DND-41 (cell line): ENCODE measurements around the gene OR2T4.

Experiments
- ATAC-seq: fragments of 200-7000 bp; cut with Tn5 transposase; 3 replicates; pipeline ENCODE4 v1.9.1; 2021; ENCODE audit warnings: low read depth; ENCODE audit not compliant: insufficient read depth
- DNase-seq: peaks from one replicate; pipeline ENCODE4 v3.0.0-alpha.2; 2020
- H2AFZ ChIP-seq: 2 replicates; pipeline ENCODE4 v1.6.0; 2012; ENCODE audit warnings: low read depth, low read length
- H3K27ac ChIP-seq: 2 replicates; pipeline ENCODE4 v1.5.1; 2012; ENCODE audit warnings: low read length, inconsistent platforms
- H3K27me3 ChIP-seq: fragments of 200-600 bp; sonication (generic); 2 replicates; pipeline ENCODE4 v1.6.0; 2012; ENCODE audit warnings: low read length, mild to moderate bottlenecking, inconsistent platforms; ENCODE audit not compliant: insufficient read depth, poor library complexity
- H3K36me3 ChIP-seq: 2 replicates; pipeline ENCODE4 v1.5.1; 2012; ENCODE audit warnings: low read length, inconsistent platforms; ENCODE audit not compliant: insufficient read depth
- H3K4me1 ChIP-seq: 2 replicates; pipeline ENCODE4 v1.5.1; 2012; ENCODE audit warnings: mild to moderate bottlenecking, low read length; ENCODE audit not compliant: insufficient read depth
- H3K4me2 ChIP-seq: 2 replicates; pipeline ENCODE4 v1.6.0; 2012; ENCODE audit warnings: mild to moderate bottlenecking, moderate library complexity, low read length, inconsistent platforms; ENCODE audit not compliant: insufficient read depth
- H3K4me3 ChIP-seq, 2 experiments: fragments of 200-600 bp in 1 of 2; shearing (Covaris generic) in 1 of 2; 2 replicates each; pipeline ENCODE4 v1.5.1; 2012 to 2016; ENCODE audit warnings: inconsistent platforms in 2 of 2, low read length in 2 of 2, mild to moderate bottlenecking in 2 of 2, low read depth in 1 of 2, moderate library complexity in 1 of 2
- H3K79me2 ChIP-seq: 2 replicates; pipeline ENCODE4 v1.6.0; 2012; ENCODE audit warnings: low read length, inconsistent platforms; ENCODE audit not compliant: insufficient read depth
- H3K9ac ChIP-seq: 2 replicates; pipeline ENCODE4 v1.6.0; 2012; ENCODE audit warnings: low read depth, mild to moderate bottlenecking, inconsistent platforms, low read length, moderate library complexity
- H3K9me3 ChIP-seq: 2 replicates; pipeline ENCODE4 v1.5.1; 2012; ENCODE audit warnings: low read length, moderate library complexity, mild to moderate bottlenecking, inconsistent platforms; ENCODE audit not compliant: insufficient read depth, severe bottlenecking
- H4K20me1 ChIP-seq: 2 replicates; pipeline ENCODE4 v1.6.0; 2012; ENCODE audit warnings: low read length; ENCODE audit not compliant: insufficient read depth
- EZH2 ChIP-seq: IDR thresholded peaks from 3 replicates; pipeline ENCODE4 v1.6.1; 2012; ENCODE audit warnings: borderline replicate concordance, low read depth, mild to moderate bottlenecking, moderate library complexity, low read length, inconsistent platforms; ENCODE audit not compliant: severe bottlenecking
- TF ChIP-seq, protein P1 (sequence below): IDR thresholded peaks from 2 replicates; pipeline ENCODE4 v1.5.1; 2012; ENCODE audit warnings: borderline replicate concordance, low read length, moderate library complexity, mild to moderate bottlenecking; ENCODE audit not compliant: poor library complexity, severe bottlenecking; ENCODE audit errors: extremely low read depth

OR2T4 gene

GRCh38 chr1:248404024-248404423, 42.6 kb downstream of the OR2T4 start:
- Histone ChIP-seq H3K79me2 (no peaks in the 10 kb centered on the region), H3K9me3 (no peaks in the 10 kb centered on the region), H3K4me2 (no peak overlapping the region), H3K36me3 (no peaks in the 10 kb centered on the region), H3K27me3 (no peaks in the 10 kb centered on the region), H4K20me1 (no peaks in the 10 kb centered on the region), H3K9ac (no peak overlapping the region), H3K27ac (no peak overlapping the region), H2AFZ (no peak overlapping the region), H3K4me1 (no peaks in the 10 kb centered on the region), H3K4me3 (no peak overlapping the region)
- DNase-seq: no peak
- TF ChIP-seq EZH2: no peak
- TF ChIP-seq, protein P1, sequence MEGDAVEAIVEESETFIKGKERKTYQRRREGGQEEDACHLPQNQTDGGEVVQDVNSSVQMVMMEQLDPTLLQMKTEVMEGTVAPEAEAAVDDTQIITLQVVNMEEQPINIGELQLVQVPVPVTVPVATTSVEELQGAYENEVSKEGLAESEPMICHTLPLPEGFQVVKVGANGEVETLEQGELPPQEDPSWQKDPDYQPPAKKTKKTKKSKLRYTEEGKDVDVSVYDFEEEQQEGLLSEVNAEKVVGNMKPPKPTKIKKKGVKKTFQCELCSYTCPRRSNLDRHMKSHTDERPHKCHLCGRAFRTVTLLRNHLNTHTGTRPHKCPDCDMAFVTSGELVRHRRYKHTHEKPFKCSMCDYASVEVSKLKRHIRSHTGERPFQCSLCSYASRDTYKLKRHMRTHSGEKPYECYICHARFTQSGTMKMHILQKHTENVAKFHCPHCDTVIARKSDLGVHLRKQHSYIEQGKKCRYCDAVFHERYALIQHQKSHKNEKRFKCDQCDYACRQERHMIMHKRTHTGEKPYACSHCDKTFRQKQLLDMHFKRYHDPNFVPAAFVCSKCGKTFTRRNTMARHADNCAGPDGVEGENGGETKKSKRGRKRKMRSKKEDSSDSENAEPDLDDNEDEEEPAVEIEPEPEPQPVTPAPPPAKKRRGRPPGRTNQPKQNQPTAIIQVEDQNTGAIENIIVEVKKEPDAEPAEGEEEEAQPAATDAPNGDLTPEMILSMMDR: peak; percentile 54
- ATAC-seq: no peak

DNA sequence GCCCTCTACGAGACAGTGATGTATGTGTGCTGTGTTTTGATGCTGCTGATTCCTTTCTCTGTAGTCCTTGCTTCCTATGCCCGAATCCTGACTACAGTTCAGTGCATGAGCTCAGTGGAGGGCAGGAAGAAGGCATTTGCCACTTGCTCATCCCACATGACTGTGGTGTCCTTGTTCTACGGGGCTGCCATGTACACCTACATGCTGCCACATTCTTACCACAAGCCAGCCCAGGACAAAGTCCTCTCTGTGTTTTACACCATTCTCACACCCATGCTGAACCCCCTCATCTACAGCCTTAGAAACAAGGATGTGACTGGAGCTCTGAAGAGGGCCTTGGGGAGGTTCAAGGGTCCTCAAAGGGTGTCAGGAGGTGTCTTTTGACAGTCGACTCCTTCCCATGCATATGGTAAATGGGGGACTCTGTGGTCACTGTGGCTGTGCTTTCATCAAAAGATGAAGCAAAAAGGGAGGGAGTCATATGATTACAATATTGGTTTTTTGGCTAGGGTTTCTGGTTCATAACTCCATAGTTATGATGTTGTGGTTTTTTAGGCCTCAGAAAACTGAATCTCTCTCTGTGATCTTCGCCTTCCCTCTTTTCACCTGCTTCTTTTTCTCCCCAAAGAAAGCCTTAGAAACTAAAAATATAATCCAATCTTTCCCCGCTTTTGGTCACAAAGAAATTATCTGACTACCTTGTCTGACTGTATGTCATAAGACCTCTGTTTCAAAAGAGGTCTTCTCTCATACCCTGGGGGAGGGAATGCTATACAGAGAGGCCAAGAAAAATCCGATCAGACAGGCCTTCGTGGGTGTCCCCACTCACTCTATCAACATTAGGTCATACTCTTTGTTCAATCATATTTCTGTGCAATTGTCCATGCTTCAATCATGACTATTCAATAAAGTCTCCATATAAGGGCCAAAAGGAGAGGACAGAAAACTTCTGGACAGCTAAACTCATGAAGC, 45.5 kb downstream of the OR2T4 start:
- no peaks in the 10 kb centered on the region for H3K79me2 ChIP-seq
- H3K4me1 ChIP-seq: no peaks in the 10 kb centered on the region
- no peaks in the 10 kb centered on the region for H3K36me3 ChIP-seq
- DNase-seq (no peak), ATAC-seq (peak; percentile 39; the same call in 2 of the 3 replicates)
- no peak overlapping the region for H2AFZ ChIP-seq
- no peak overlapping the region for H3K27ac ChIP-seq
- no peaks in the 10 kb centered on the region for H3K9me3 ChIP-seq
- H3K9ac ChIP-seq: no peak overlapping the region
- no peaks in the 10 kb centered on the region for H3K27me3 ChIP-seq
- no peak for TF ChIP-seq EZH2
- TF ChIP-seq, protein P1: no peak
- no peak overlapping the region for H3K4me2 ChIP-seq
- H4K20me1 ChIP-seq: no peaks in the 10 kb centered on the region
- H3K4me3 ChIP-seq: no peak overlapping the region
